ENCODE results near the gene OR1L8.
"Not testable (repeated sequence)": the region's sequence is repeated elsewhere in the genome, so short reads cannot be mapped to it uniquely, and the experiment has no call there.

OR1L8 gene

GRCh38 chr9:122583284-122583683, at the start of gene OR1L8:
Gene OR1L8, minus strand, starts transcription at chr9:122583384. Its CDS starts 14,907 bp downstream, at chr9:122568477.
- DNase-seq (ENCODE audit: low read depth, low spot score) = not testable (repeated sequence)

GRCh38 chr9:122619996-122620395, 36.8 kb upstream of the OR1L8 start:
- DNase-seq (ENCODE audit: low read depth, low spot score) = no peak

- DNase-seq (ENCODE audit: low read depth, low spot score) = no peak
These were observed 31.2 kb upstream of the OR1L8 start, which contains the start of gene OR1Q1 for GRCh38 chr9:122614362-122614761. Gene OR1Q1, plus strand, starts transcription at chr9:122614738. Its CDS starts 0 bp downstream, at chr9:122614738.

- no peak for DNase-seq (ENCODE audit: low read depth, low spot score)
These were observed 26.6 kb upstream of the OR1L8 start for GRCh38 chr9:122609804-122610203.

GRCh38 chr9:122606587-122606986, 23.4 kb upstream of the OR1L8 start:
- no peak for DNase-seq (ENCODE audit: low read depth, low spot score)

- DNase-seq (ENCODE audit: low read depth, low spot score) = no peak
These were observed 22.5 kb upstream of the OR1L8 start for GRCh38 chr9:122605691-122606090.

GRCh38 chr9:122580360-122580759, 2.8 kb downstream of the OR1L8 start:
- no peak for DNase-seq (ENCODE audit: low read depth, low spot score)

- DNase-seq (ENCODE audit: low read depth, low spot score) = no peak
These were observed 3.3 kb downstream of the OR1L8 start for GRCh38 chr9:122579874-122580273.

- DNase-seq (ENCODE audit: low read depth, low spot score) = no peak
These were observed 10.7 kb downstream of the OR1L8 start for GRCh38 chr9:122572456-122572855.

GRCh38 chr9:122567901-122568300, 15.3 kb downstream of the OR1L8 start:
- DNase-seq (ENCODE audit: low read depth, low spot score) = no peak

- no peak for DNase-seq (ENCODE audit: low read depth, low spot score)
These were observed 20.9 kb downstream of the OR1L8 start for GRCh38 chr9:122562134-122562760.

GRCh38 chr9:122561446-122561845, 21.7 kb downstream of the OR1L8 start:
- DNase-seq (ENCODE audit: low read depth, low spot score) = no peak

GRCh38 chr9:122552812-122553211, 30.4 kb downstream of the OR1L8 start, which contains the start of gene OR1N2:
Gene OR1N2, plus strand, starts transcription at chr9:122553112. Its CDS starts 100 bp downstream, at chr9:122553212.
- DNase-seq (ENCODE audit: low read depth, low spot score) = no peak

GRCh38 chr9:122551371-122551770, 31.8 kb downstream of the OR1L8 start:
- no peak for DNase-seq (ENCODE audit: low read depth, low spot score)

GRCh38 chr9:122546196-122546595, 37.0 kb downstream of the OR1L8 start:
- no peak for DNase-seq (ENCODE audit: low read depth, low spot score)

- no peak for DNase-seq (ENCODE audit: low read depth, low spot score)
These were observed 44.4 kb downstream of the OR1L8 start for GRCh38 chr9:122538757-122539156.

GRCh38 chr9:122537066-122537465, 46.1 kb downstream of the OR1L8 start:
- DNase-seq (ENCODE audit: low read depth, low spot score) = not testable (repeated sequence)

- no peak for DNase-seq (ENCODE audit: low read depth, low spot score)
These were observed 47.0 kb downstream of the OR1L8 start for GRCh38 chr9:122536134-122536533.

- not testable (repeated sequence) for DNase-seq (ENCODE audit: low read depth, low spot score)
These were observed 52.0 kb downstream of the OR1L8 start for GRCh38 chr9:122531157-122531556.

GRCh38 chr9:122527193-122527592, 56.0 kb downstream of the OR1L8 start, which contains the start of gene OR1N1:
Gene OR1N1, minus strand, starts transcription at chr9:122527293. Its CDS starts 0 bp downstream, at chr9:122527293.
- no peak for DNase-seq (ENCODE audit: low read depth, low spot score)

GRCh38 chr9:122526602-122527001, 56.6 kb downstream of the OR1L8 start:
- DNase-seq (ENCODE audit: low read depth, low spot score) = no peak

- no peak for DNase-seq (ENCODE audit: low read depth, low spot score)
These were observed 63.8 kb downstream of the OR1L8 start for GRCh38 chr9:122519376-122519775.

GRCh38 chr9:122518841-122519240, 64.3 kb downstream of the OR1L8 start, which contains the start of gene OR1J4:
Gene OR1J4, plus strand, starts transcription at chr9:122519141. Its CDS starts 0 bp downstream, at chr9:122519141.
- DNase-seq (ENCODE audit: low read depth, low spot score) = no peak
